Activated naive CD8-positive, alpha-beta T cell treated with anti-CD3 and anti-CD28 coated beads, Interleukin-2, amount 50 U/mL, for 24 hours (primary cell): ENCODE data around the gene MAN2A1.
"Not testable (repeated sequence)": the region's sequence is repeated elsewhere in the genome, so short reads cannot be mapped to it uniquely, and the experiment has no call there.

Experiments
- ATAC-seq: fragments of 150-1000 bp; cut with Tn5 transposase; one replicate; pipeline ENCODE4 v1.10.0; 2021
- DNase-seq: peaks from one replicate; pipeline ENCODE4 v3.0.0; 2021
- H3K27ac Mint-ChIP-seq: one replicate; pipeline ENCODE4 v1.8.0; 2021; ENCODE audit warnings: mild to moderate bottlenecking, mixed read lengths
- H3K27me3 Mint-ChIP-seq: one replicate; pipeline ENCODE4 v1.8.0; 2021; ENCODE audit warnings: mixed read lengths
- H3K36me3 Mint-ChIP-seq: one replicate; pipeline ENCODE4 v1.8.0; 2021; ENCODE audit warnings: low read depth, mixed read lengths
- H3K4me1 Mint-ChIP-seq: one replicate; pipeline ENCODE4 v1.8.0; 2021; ENCODE audit warnings: mixed read lengths
- H3K4me3 Mint-ChIP-seq: one replicate; pipeline ENCODE4 v1.8.0; 2021; ENCODE audit warnings: mild to moderate bottlenecking, moderate library complexity, mixed read lengths
- H3K9me3 Mint-ChIP-seq: one replicate; pipeline ENCODE4 v1.8.0; 2021; ENCODE audit warnings: mixed read lengths

MAN2A1 gene

GRCh38 chr5:109880907-109881685 is 191.4 kb downstream of the MAN2A1 start:
- H3K4me1 Mint-ChIP-seq = peaks cover 27% of the 10 kb centered on the region
- no peak overlapping the region for H3K4me3 Mint-ChIP-seq
- no peaks in the 10 kb centered on the region for H3K9me3 Mint-ChIP-seq
- H3K36me3 Mint-ChIP-seq = no peaks in the 10 kb centered on the region
- no peaks in the 10 kb centered on the region for H3K27me3 Mint-ChIP-seq
- no peak for DNase-seq
- no peak for ATAC-seq
- no peak overlapping the region for H3K27ac Mint-ChIP-seq

GRCh38 chr5:109882546-109882945 is 192.8 kb downstream of the MAN2A1 start:
- DNase-seq (no peak), ATAC-seq (no peak)
- Mint-ChIP-seq H3K4me3 (no peak overlapping the region), H3K4me1 (peaks cover 18% of the 10 kb centered on the region), H3K27me3 (no peaks in the 10 kb centered on the region), H3K36me3 (no peaks in the 10 kb centered on the region), H3K27ac (no peak overlapping the region), H3K9me3 (no peaks in the 10 kb centered on the region)

- H3K27ac Mint-ChIP-seq = no peak overlapping the region
- H3K4me1 Mint-ChIP-seq = peaks cover 16% of the 10 kb centered on the region
These were observed 194.9 kb downstream of the MAN2A1 start for GRCh38 chr5:109884676-109885075.

GRCh38 chr5:109885205-109885604 is 195.5 kb downstream of the MAN2A1 start:
- Mint-ChIP-seq H3K9me3 (no peaks in the 10 kb centered on the region), H3K36me3 (no peaks in the 10 kb centered on the region), H3K27me3 (no peaks in the 10 kb centered on the region), H3K4me3 (no peak overlapping the region), H3K27ac (no peak overlapping the region), H3K4me1 (peaks cover 16% of the 10 kb centered on the region)
- DNase-seq = no peak
- ATAC-seq = no peak

More at GRCh38 chr5:109884676-109885075, 194.9 kb downstream of the MAN2A1 start:
- H3K27me3 Mint-ChIP-seq = no peaks in the 10 kb centered on the region
- DNase-seq = no peak
- no peak for ATAC-seq
- no peaks in the 10 kb centered on the region for H3K9me3 Mint-ChIP-seq
- no peak overlapping the region for H3K4me3 Mint-ChIP-seq
- H3K36me3 Mint-ChIP-seq = no peaks in the 10 kb centered on the region

- no peak overlapping the region for H3K27ac Mint-ChIP-seq
- no peaks in the 10 kb centered on the region for H3K27me3 Mint-ChIP-seq
- H3K36me3 Mint-ChIP-seq = peaks cover 3% of the 10 kb centered on the region
- ATAC-seq (no peak), DNase-seq (no peak)
- H3K9me3 Mint-ChIP-seq = peaks cover 5% of the 10 kb centered on the region
- no peaks in the 10 kb centered on the region for H3K4me1 Mint-ChIP-seq
- H3K4me3 Mint-ChIP-seq = no peak overlapping the region
These were observed 199.3 kb downstream of the MAN2A1 start for GRCh38 chr5:109888989-109889388.

GRCh38 chr5:109893271-109893670 is 203.5 kb downstream of the MAN2A1 start:
- H3K9me3 Mint-ChIP-seq = peaks cover 12% of the 10 kb centered on the region
- not testable (repeated sequence) for DNase-seq, H3K4me1 Mint-ChIP-seq, H3K4me3 Mint-ChIP-seq, H3K36me3 Mint-ChIP-seq, H3K27me3 Mint-ChIP-seq, H3K27ac Mint-ChIP-seq, ATAC-seq

- no peak overlapping the region for H3K27ac Mint-ChIP-seq
These were observed 208.8 kb downstream of the MAN2A1 start for GRCh38 chr5:109898269-109899162.

GRCh38 chr5:109899163-109899535 is 209.4 kb downstream of the MAN2A1 start:
- H3K9me3 Mint-ChIP-seq = peaks cover 8% of the 10 kb centered on the region
- H3K4me1 Mint-ChIP-seq = no peaks in the 10 kb centered on the region
- ATAC-seq (no peak), DNase-seq (no peak)
- H3K27ac Mint-ChIP-seq = no peak overlapping the region
- no peaks in the 10 kb centered on the region for H3K36me3 Mint-ChIP-seq
- no peak overlapping the region for H3K4me3 Mint-ChIP-seq
- no peaks in the 10 kb centered on the region for H3K27me3 Mint-ChIP-seq

More at GRCh38 chr5:109898269-109899162, 208.8 kb downstream of the MAN2A1 start:
- ATAC-seq (no peak), DNase-seq (no peak)
- Mint-ChIP-seq H3K36me3 (no peaks in the 10 kb centered on the region), H3K4me1 (no peaks in the 10 kb centered on the region), H3K27me3 (no peaks in the 10 kb centered on the region), H3K4me3 (no peak overlapping the region), H3K9me3 (peaks cover 8% of the 10 kb centered on the region)

GRCh38 chr5:109900461-109900860 is 210.7 kb downstream of the MAN2A1 start:
- Mint-ChIP-seq H3K9me3 (peaks cover 5% of the 10 kb centered on the region), H3K4me1 (no peaks in the 10 kb centered on the region), H3K4me3 (no peak overlapping the region), H3K27me3 (no peaks in the 10 kb centered on the region), H3K36me3 (no peaks in the 10 kb centered on the region), H3K27ac (no peak overlapping the region)
- DNase-seq (no peak), ATAC-seq (no peak)

GRCh38 chr5:109900911-109901627 is 211.3 kb downstream of the MAN2A1 start:
- Mint-ChIP-seq H3K27me3 (no peaks in the 10 kb centered on the region), H3K4me3 (no peak overlapping the region), H3K9me3 (no peaks in the 10 kb centered on the region), H3K4me1 (no peaks in the 10 kb centered on the region), H3K27ac (no peak overlapping the region), H3K36me3 (no peaks in the 10 kb centered on the region)
- no peak for DNase-seq
- no peak for ATAC-seq

- Mint-ChIP-seq H3K4me1 (peaks cover under 1% of the 10 kb centered on the region), H3K27me3 (no peaks in the 10 kb centered on the region), H3K4me3 (no peak overlapping the region), H3K9me3 (no peaks in the 10 kb centered on the region), H3K36me3 (no peaks in the 10 kb centered on the region), H3K27ac (no peak overlapping the region)
- ATAC-seq = no peak
- no peak for DNase-seq
These were observed 211.9 kb downstream of the MAN2A1 start for GRCh38 chr5:109901628-109901981.

- Mint-ChIP-seq H3K36me3 (no peaks in the 10 kb centered on the region), H3K27me3 (no peaks in the 10 kb centered on the region), H3K9me3 (no peaks in the 10 kb centered on the region), H3K27ac (no peak overlapping the region), H3K4me3 (no peak overlapping the region), H3K4me1 (peaks cover 7% of the 10 kb centered on the region)
- ATAC-seq (no peak), DNase-seq (no peak)
These were observed 213.3 kb downstream of the MAN2A1 start for GRCh38 chr5:109903061-109903460.

- Mint-ChIP-seq H3K4me3 (no peak overlapping the region), H3K27me3 (no peaks in the 10 kb centered on the region), H3K27ac (no peak overlapping the region), H3K9me3 (no peaks in the 10 kb centered on the region), H3K4me1 (peaks cover 7% of the 10 kb centered on the region), H3K36me3 (no peaks in the 10 kb centered on the region)
- DNase-seq (no peak), ATAC-seq (no peak)
These were observed 216.2 kb downstream of the MAN2A1 start for GRCh38 chr5:109905906-109906305.

GRCh38 chr5:109907189-109907588 is 217.5 kb downstream of the MAN2A1 start:
- ATAC-seq (no peak), DNase-seq (no peak)
- Mint-ChIP-seq H3K27me3 (no peaks in the 10 kb centered on the region), H3K27ac (no peak overlapping the region), H3K4me3 (no peak overlapping the region), H3K9me3 (no peaks in the 10 kb centered on the region), H3K36me3 (no peaks in the 10 kb centered on the region), H3K4me1 (peaks cover 7% of the 10 kb centered on the region)
